Kidney epithelial cell (primary cell): ENCODE data around the gene FAM107B. TPM values are rescaled to one million over a fixed set of nuclear protein-coding genes. Genes with fewer than 3 reads are reported as not detected.
"Not testable (repeated sequence)": the region's sequence is repeated elsewhere in the genome, so short reads cannot be mapped to it uniquely, and the experiment has no call there.

Source experiments
- DNase-seq: peaks from one replicate; pipeline ENCODE4 v3.0.0-alpha.2; 2010; ENCODE audit warnings: low read depth
- H3K27me3 ChIP-seq: 2 replicates; pipeline ENCODE4 v1.6.0; 2011; ENCODE audit warnings: low read length; ENCODE audit not compliant: control insufficient read depth, insufficient read depth
- H3K36me3 ChIP-seq: 2 replicates; pipeline ENCODE4 v1.5.1; 2011; ENCODE audit warnings: low read length; ENCODE audit not compliant: control insufficient read depth, insufficient read depth
- H3K4me3 ChIP-seq: 2 replicates; pipeline ENCODE4 v1.5.1; 2011; ENCODE audit warnings: low read depth, mild to moderate bottlenecking, control low read depth, low read length
- total RNA-seq: library from RNA; depleted of rRNA; stranded (reverse); fragments of >200 nt; gene quantifications from 2 replicates; pipeline ENCODE4 v1.2.3, GENCODE V29; 2015
- TF ChIP-seq, protein P1 (sequence below): IDR thresholded peaks from 2 replicates; pipeline ENCODE4 v1.5.1; 2011; ENCODE audit warnings: mild to moderate bottlenecking, moderate library complexity, low read length, control low read depth, inconsistent platforms; ENCODE audit not compliant: insufficient read depth, poor library complexity, severe bottlenecking

Gene FAM107B
- total RNA-seq, 1 donor from 2014 or later, result 33.5 TPM

- TF ChIP-seq, protein P1, sequence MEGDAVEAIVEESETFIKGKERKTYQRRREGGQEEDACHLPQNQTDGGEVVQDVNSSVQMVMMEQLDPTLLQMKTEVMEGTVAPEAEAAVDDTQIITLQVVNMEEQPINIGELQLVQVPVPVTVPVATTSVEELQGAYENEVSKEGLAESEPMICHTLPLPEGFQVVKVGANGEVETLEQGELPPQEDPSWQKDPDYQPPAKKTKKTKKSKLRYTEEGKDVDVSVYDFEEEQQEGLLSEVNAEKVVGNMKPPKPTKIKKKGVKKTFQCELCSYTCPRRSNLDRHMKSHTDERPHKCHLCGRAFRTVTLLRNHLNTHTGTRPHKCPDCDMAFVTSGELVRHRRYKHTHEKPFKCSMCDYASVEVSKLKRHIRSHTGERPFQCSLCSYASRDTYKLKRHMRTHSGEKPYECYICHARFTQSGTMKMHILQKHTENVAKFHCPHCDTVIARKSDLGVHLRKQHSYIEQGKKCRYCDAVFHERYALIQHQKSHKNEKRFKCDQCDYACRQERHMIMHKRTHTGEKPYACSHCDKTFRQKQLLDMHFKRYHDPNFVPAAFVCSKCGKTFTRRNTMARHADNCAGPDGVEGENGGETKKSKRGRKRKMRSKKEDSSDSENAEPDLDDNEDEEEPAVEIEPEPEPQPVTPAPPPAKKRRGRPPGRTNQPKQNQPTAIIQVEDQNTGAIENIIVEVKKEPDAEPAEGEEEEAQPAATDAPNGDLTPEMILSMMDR, result no peak
- no peak overlapping the region for H3K4me3 ChIP-seq
Observed at GRCh38 chr10:14727924-14728323, 46.8 kb downstream of the FAM107B start.

GRCh38 chr10:14727465-14727864, 47.2 kb downstream of the FAM107B start:
- H3K4me3 ChIP-seq, result no peak overlapping the region
- no peaks in the 10 kb centered on the region for H3K27me3 ChIP-seq
- DNase-seq, result no peak
- TF ChIP-seq, protein P1, result no peak
- H3K36me3 ChIP-seq, result no peaks in the 10 kb centered on the region

More at GRCh38 chr10:14727924-14728323, 46.8 kb downstream of the FAM107B start:
- Histone ChIP-seq H3K36me3 (no peaks in the 10 kb centered on the region), H3K27me3 (no peaks in the 10 kb centered on the region)
- no peak for DNase-seq

DNA sequence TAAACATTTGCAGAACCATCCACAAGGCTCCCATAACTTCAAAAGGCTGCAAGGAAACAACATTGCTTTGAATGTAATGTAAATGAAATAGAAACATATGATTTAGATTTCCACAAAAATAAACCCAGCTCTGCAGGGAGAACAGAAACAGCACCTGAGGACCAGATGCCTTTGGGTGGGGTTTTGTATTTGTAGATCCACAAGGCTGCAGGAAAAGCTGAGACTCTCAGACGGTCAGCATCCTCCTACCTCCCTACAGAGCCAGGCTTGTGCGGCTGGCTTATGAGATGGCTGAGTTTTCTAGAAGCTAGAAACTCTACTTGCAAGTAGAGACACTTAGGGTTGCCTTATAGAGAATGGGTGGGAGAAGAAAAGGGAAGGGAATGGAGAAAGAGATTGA, 49.8 kb downstream of the FAM107B start:
- H3K4me3 ChIP-seq, result no peak overlapping the region
- TF ChIP-seq, protein P1, result no peak
- no peak for DNase-seq
- H3K36me3 ChIP-seq, result no peaks in the 10 kb centered on the region
- no peaks in the 10 kb centered on the region for H3K27me3 ChIP-seq

DNA sequence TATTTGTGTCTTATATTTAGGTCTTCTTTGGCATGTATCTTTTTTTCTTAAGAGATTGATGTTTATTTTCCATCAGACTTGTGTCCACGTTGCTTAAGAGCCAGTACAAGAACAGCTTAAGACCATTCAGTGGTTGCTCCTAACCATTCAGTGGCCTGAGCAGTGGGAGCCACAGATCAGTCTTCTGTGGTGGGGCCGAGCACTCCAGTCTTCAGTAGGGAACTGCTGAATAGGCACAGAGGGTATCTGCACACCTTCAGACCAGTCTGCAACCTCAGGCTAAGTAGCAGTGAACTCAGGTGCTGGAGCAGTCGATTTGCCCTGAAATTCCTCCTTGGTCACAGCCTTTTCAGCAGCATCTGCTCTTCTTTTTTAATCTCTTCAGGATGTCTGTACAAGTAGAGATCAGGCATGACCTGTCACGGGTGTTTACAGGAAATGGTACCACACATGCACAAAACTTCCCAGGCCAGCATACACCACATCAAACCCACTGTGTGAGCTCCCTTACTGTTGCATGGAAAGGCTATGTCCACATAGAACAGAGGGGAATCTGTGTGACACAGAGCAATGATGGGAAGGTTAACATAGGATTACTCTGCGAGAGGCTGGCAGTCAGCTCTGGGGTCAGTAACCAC, 51.5 kb downstream of the FAM107B start:
- H3K36me3 ChIP-seq, result no peaks in the 10 kb centered on the region
- TF ChIP-seq, protein P1, result no peak

DNA sequence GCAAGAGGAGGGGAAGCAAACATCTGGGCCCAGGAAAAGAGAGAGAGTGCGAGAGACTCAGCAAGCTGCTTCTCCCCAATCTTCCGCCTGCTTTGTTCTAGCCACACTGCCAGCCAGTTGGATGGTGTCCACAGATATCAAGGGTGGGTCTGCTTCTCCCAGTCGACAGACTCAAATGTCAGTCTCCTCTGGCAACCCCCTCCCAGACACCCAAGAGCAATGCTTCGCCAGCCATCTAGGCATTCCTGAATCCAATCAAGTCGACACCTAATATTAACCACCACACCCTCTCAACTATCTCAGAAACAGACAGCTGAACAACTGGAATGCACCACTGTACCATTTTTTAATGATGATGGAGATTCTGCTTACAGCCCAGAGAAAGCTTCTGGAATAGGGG, 57.1 kb downstream of the FAM107B start:
- H3K27me3 ChIP-seq, result no peaks in the 10 kb centered on the region
- TF ChIP-seq, protein P1, result no peak
- H3K36me3 ChIP-seq, result no peaks in the 10 kb centered on the region
- no peak for DNase-seq
- no peak overlapping the region for H3K4me3 ChIP-seq

More for the DNA sequence above, 51.5 kb downstream of the FAM107B start:
- Histone ChIP-seq H3K4me3 (no peak overlapping the region), H3K27me3 (no peaks in the 10 kb centered on the region)
- DNase-seq, result no peak

DNA sequence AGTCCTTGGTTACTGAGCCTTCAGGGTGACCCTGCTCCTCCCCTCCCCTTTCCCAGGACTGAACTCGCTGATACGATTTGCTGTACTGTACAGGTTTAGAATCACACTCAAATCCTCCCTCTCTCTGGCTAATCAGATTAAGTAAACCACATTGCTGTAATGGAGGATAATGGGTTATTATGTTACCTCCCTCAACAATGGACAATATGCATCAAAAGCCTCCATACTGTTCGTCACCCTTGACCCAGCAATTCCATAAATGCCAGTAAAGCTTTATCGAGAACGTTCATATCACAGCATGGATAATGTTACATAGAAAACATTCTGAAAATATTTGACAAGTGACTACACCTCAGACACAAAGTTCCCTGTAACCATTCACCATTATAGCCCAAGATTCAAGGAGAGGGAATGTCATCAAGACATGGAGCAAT, 61.7 kb downstream of the FAM107B start:
- no peak for DNase-seq
- H3K4me3 ChIP-seq, result no peak overlapping the region
- TF ChIP-seq, protein P1, result no peak
- H3K36me3 ChIP-seq, result no peaks in the 10 kb centered on the region
- H3K27me3 ChIP-seq, result no peaks in the 10 kb centered on the region

- DNase-seq, H3K36me3 ChIP-seq, H3K4me3 ChIP-seq, H3K27me3 ChIP-seq: not testable (repeated sequence)
Observed at GRCh38 chr10:14709344-14709743, 65.4 kb downstream of the FAM107B start.
